WTC11 (cell line): ENCODE results near the gene KLHL5. TPM values are rescaled to one million over a fixed set of nuclear protein-coding genes. Genes with fewer than 3 reads are reported as not detected.

Experiments
- ATAC-seq: fragments of 200-7000 bp; cut with Tn5 transposase; 2 replicates; pipeline ENCODE4 v1.10.0; 2021; ENCODE audit warnings: mild to moderate bottlenecking, moderate library complexity
- CTCF ChIA-PET: fragments of 300-600 bp; sonication (Branson Sonifier 250); formaldehyde crosslinking; loops from one replicate; lab custom pipeline; 2021; ENCODE audit warnings: antibody characterized with exemption; lab: Charles Lee
- POLR2A ChIA-PET: fragments of 350-600 bp; sonication (Branson Sonifier 250); formaldehyde crosslinking; loops from one replicate; lab custom pipeline; 2021; ENCODE audit warnings: antibody characterized with exemption; lab: Charles Lee
- DNase-seq: peaks from one replicate; pipeline ENCODE4 v3.0.0; 2021; ENCODE audit warnings: low spot score
- H3K27ac Mint-ChIP-seq: 2 replicates; pipeline ENCODE4 v1.8.0; 2021; ENCODE audit warnings: mixed read lengths
- H3K27me3 Mint-ChIP-seq: 2 replicates; pipeline ENCODE4 v1.8.0; 2021; ENCODE audit warnings: low read depth, mild to moderate bottlenecking, moderate library complexity, mixed read lengths
- H3K36me3 Mint-ChIP-seq: 2 replicates; pipeline ENCODE4 v1.8.0; 2021; ENCODE audit warnings: mixed read lengths
- H3K4me1 Mint-ChIP-seq: 2 replicates; pipeline ENCODE4 v1.8.0; 2022; ENCODE audit warnings: mixed read lengths
- H3K4me3 Mint-ChIP-seq: 2 replicates; pipeline ENCODE4 v1.8.0; 2021; ENCODE audit warnings: mild to moderate bottlenecking, moderate library complexity, mixed read lengths
- H3K9me3 Mint-ChIP-seq: 2 replicates; pipeline ENCODE4 v1.8.0; 2021; ENCODE audit warnings: mixed read lengths
- CREM ChIP-seq: sonication (generic); formaldehyde crosslinking; IDR thresholded peaks from 2 replicates; pipeline ENCODE4 v1.8.1; 2022; ENCODE audit warnings: mild to moderate bottlenecking, missing genetic modification reagents, moderate library complexity
- ELF4 ChIP-seq: sonication (generic); formaldehyde crosslinking; IDR thresholded peaks from 2 replicates; pipeline ENCODE4 v1.8.1; 2022; ENCODE audit warnings: low read depth, mild to moderate bottlenecking, moderate library complexity, missing genetic modification reagents
- ERG ChIP-seq: fragments of 250-450 bp; sonication (Bioruptor Pico); IDR thresholded peaks from 2 replicates; pipeline ENCODE4 v1.8.0; 2021; ENCODE audit warnings: mild to moderate bottlenecking
- IRF1 ChIP-seq: sonication (generic); formaldehyde crosslinking; IDR thresholded peaks from 2 replicates; pipeline ENCODE4 v1.8.0; 2023; ENCODE audit warnings: missing genetic modification reagents
- KAT7 ChIP-seq: sonication (generic); formaldehyde crosslinking; IDR thresholded peaks from 2 replicates; pipeline ENCODE4 v1.8.1; 2023; ENCODE audit warnings: missing genetic modification reagents, mild to moderate bottlenecking, borderline replicate concordance
- MYBL2 ChIP-seq: sonication (generic); formaldehyde crosslinking; IDR thresholded peaks from 2 replicates; pipeline ENCODE4 v1.8.1; 2023; ENCODE audit warnings: mild to moderate bottlenecking, moderate library complexity, missing genetic modification reagents
- NFATC4 ChIP-seq: fragments of 250-450 bp; sonication (Bioruptor Pico); IDR thresholded peaks from 2 replicates; pipeline ENCODE4 v1.9.0; 2021; ENCODE audit warnings: mild to moderate bottlenecking
- NFYB ChIP-seq: sonication (generic); formaldehyde crosslinking; conservative IDR thresholded peaks from 2 replicates; pipeline ENCODE4 v1.8.0; 2022; ENCODE audit warnings: low read depth, missing genetic modification reagents
- RELA ChIP-seq: sonication (generic); formaldehyde crosslinking; IDR thresholded peaks from 2 replicates; pipeline ENCODE4 v1.8.1; 2022; ENCODE audit warnings: missing genetic modification reagents, mild to moderate bottlenecking, borderline replicate concordance
- RORB ChIP-seq: fragments of 250-450 bp; sonication (Bioruptor Pico); IDR thresholded peaks from 2 replicates; pipeline ENCODE4 v1.9.0; 2021; ENCODE audit warnings: mild to moderate bottlenecking
- SMAD4 ChIP-seq: sonication (generic); formaldehyde crosslinking; IDR thresholded peaks from 2 replicates; pipeline ENCODE4 v1.8.0; 2022; ENCODE audit warnings: mild to moderate bottlenecking, missing genetic modification reagents
- TEAD1 ChIP-seq: sonication (generic); formaldehyde crosslinking; IDR thresholded peaks from 2 replicates; pipeline ENCODE4 v1.8.0; 2022; ENCODE audit warnings: mild to moderate bottlenecking, missing genetic modification reagents
- TEAD4 ChIP-seq: sonication (generic); formaldehyde crosslinking; IDR thresholded peaks from 2 replicates; pipeline ENCODE4 v1.8.0; 2022; ENCODE audit warnings: mild to moderate bottlenecking, missing genetic modification reagents
- USF1 ChIP-seq: sonication (generic); formaldehyde crosslinking; IDR thresholded peaks from 2 replicates; pipeline ENCODE4 v1.8.0; 2022; ENCODE audit warnings: mild to moderate bottlenecking, missing genetic modification reagents
- ZBTB43 ChIP-seq: sonication (generic); formaldehyde crosslinking; IDR thresholded peaks from 2 replicates; pipeline ENCODE4 v1.8.1; 2023; ENCODE audit warnings: mild to moderate bottlenecking, missing genetic modification reagents
- ZNF121 ChIP-seq: sonication (generic); formaldehyde crosslinking; IDR thresholded peaks from 2 replicates; pipeline ENCODE4 v1.8.0; 2023; ENCODE audit warnings: missing genetic modification reagents
- ZNF396 ChIP-seq: fragments of 250-450 bp; sonication (Bioruptor Pico); IDR thresholded peaks from 2 replicates; pipeline ENCODE4 v1.8.0; 2021; ENCODE audit warnings: mild to moderate bottlenecking, moderate library complexity, borderline replicate concordance
- ZNF532 ChIP-seq: fragments of 250-450 bp; sonication (Bioruptor Pico); IDR thresholded peaks from 2 replicates; pipeline ENCODE4 v1.9.0; 2021; ENCODE audit warnings: mild to moderate bottlenecking, borderline replicate concordance
- total RNA-seq: library from RNA; stranded (reverse); gene quantifications from 3 replicates; pipeline ENCODE4 v1.2.3, GENCODE V29; 2021

The KLHL5 gene
- total RNA-seq, 1 experiment from 2014 or later, result 21.1 TPM

- CTCF ChIA-PET, result interaction anchor here (2.0 kb wide), 1 partner anchor 10 kb away, joined by 6 read pairs; no protein-coding TSS in a partner anchor
These were observed 63.0 kb downstream of the KLHL5 start for GRCh38 chr4:39124885-39125599.

More at GRCh38 chr4:39124885-39125599, 63.0 kb downstream of the KLHL5 start:
- peaks cover 8% of the 10 kb centered on the region for H3K36me3 Mint-ChIP-seq
- no peaks in the 10 kb centered on the region for H3K27me3 Mint-ChIP-seq
- no peak for TF ChIP-seq CREM (CRISPR knock-in tag)
- no peak for TF ChIP-seq RORB (CRISPR knock-in tag)
- TF ChIP-seq RELA (CRISPR knock-in tag), result no peak
- no peak for TF ChIP-seq NFYB (CRISPR knock-in tag)
- TF ChIP-seq TEAD4 (CRISPR knock-in tag), result no peak
- TF ChIP-seq USF1 (CRISPR knock-in tag), result no peak
- no peak for TF ChIP-seq NFATC4 (CRISPR knock-in tag)
- no peak for TF ChIP-seq KAT7 (CRISPR knock-in tag)
- TF ChIP-seq ZNF121, result no peak
- no peak for TF ChIP-seq SMAD4 (CRISPR knock-in tag)
- TF ChIP-seq ERG (CRISPR knock-in tag), result no peak
- no peak for TF ChIP-seq ZNF396
- no peak for TF ChIP-seq ZNF532 (CRISPR knock-in tag)
- no peak for TF ChIP-seq MYBL2 (CRISPR knock-in tag)
- TF ChIP-seq ELF4 (CRISPR knock-in tag), result no peak
- no peak for TF ChIP-seq ZBTB43 (CRISPR knock-in tag)
- TF ChIP-seq TEAD1 (CRISPR knock-in tag), result no peak
- no peak for TF ChIP-seq IRF1
- TF ChIP-seq, all 79 proteins: peak for 0
- no peak for DNase-seq
- Mint-ChIP-seq H3K27ac (no peak overlapping the region; the same call in 1 of the 2 replicates), H3K9me3 (peaks cover 25% of the 10 kb centered on the region), H3K4me1 (no peaks in the 10 kb centered on the region), H3K4me3 (no peak overlapping the region)
- ATAC-seq, result no peak
- POLR2A ChIA-PET, result no interaction called here
